Activated CD8-positive, alpha-beta T cell treated with anti-CD3 and anti-CD28 coated beads, Interleukin-2, amount 10 ng/mL, durations not matched to agents 7 days and 5 days (primary cell): ENCODE data around the gene TUBB4A. TPM values are rescaled to one million over a fixed set of nuclear protein-coding genes. Genes with fewer than 3 reads are reported as not detected.
A peak's percentile ranks its signal among the peaks of the same experiment; 100 is the strongest.

Experiments used
- ATAC-seq: fragments of 150-1000 bp; cut with Tn5 transposase; one replicate; pipeline ENCODE4 v1.10.0; 2021; ENCODE audit warnings: moderate library complexity
- CTCF ChIA-PET: fragments of 350-600 bp; sonication (Branson Sonifier 250); formaldehyde crosslinking; loops from one replicate; lab custom pipeline; 2021; ENCODE audit warnings: antibody characterized with exemption; lab: Charles Lee
- POLR2A ChIA-PET: fragments of 350-600 bp; sonication (Branson Sonifier 250); formaldehyde crosslinking; loops from one replicate; lab custom pipeline; 2021; ENCODE audit warnings: antibody characterized with exemption; lab: Charles Lee
- DNase-seq: peaks from one replicate; pipeline ENCODE4 v3.0.0-alpha.2; 2020
- H3K27ac Mint-ChIP-seq: one replicate; pipeline ENCODE4 v1.8.0; 2021; ENCODE audit warnings: mild to moderate bottlenecking, mixed read lengths
- H3K27me3 Mint-ChIP-seq: one replicate; pipeline ENCODE4 v1.8.0; 2021; ENCODE audit warnings: low read depth, mixed read lengths
- H3K36me3 Mint-ChIP-seq: one replicate; pipeline ENCODE4 v1.8.0; 2021; ENCODE audit warnings: low read depth, mixed read lengths
- H3K4me1 Mint-ChIP-seq: one replicate; pipeline ENCODE4 v1.8.0; 2021; ENCODE audit warnings: low read depth, mixed read lengths
- H3K4me3 Mint-ChIP-seq: one replicate; pipeline ENCODE4 v1.8.0; 2021; ENCODE audit warnings: mild to moderate bottlenecking, mixed read lengths
- H3K9me3 Mint-ChIP-seq: one replicate; pipeline ENCODE4 v1.8.0; 2022; ENCODE audit warnings: mixed read lengths; ENCODE audit not compliant: insufficient read depth
- total RNA-seq, 2 experiments: library from RNA; stranded (reverse); gene quantifications; one replicate each; pipeline ENCODE4 v1.2.3, GENCODE V29; 2021

The TUBB4A gene
- total RNA-seq, 2 experiments from 2014 or later: 6.6 to 6.9 TPM

GRCh38 chr19:6464070-6464873, 37.8 kb downstream of the TUBB4A start, which contains the start of gene CRB3:
Gene CRB3, plus strand, starts transcription at chr19:6464271. Its CDS starts 431 bp downstream, at chr19:6464702.
- Mint-ChIP-seq H3K4me3 (no peak within 1 kb of the TSS), H3K4me1 (peaks cover 16% of the 10 kb centered on the region), H3K27ac (no peak within 1 kb of the TSS), H3K9me3 (no peaks in the 10 kb centered on the region), H3K36me3 (peaks cover 7% of the 10 kb centered on the region), H3K27me3 (no peaks in the 10 kb centered on the region)
- no peak for ATAC-seq
- POLR2A ChIA-PET: interaction anchor here (3.2 kb wide), 1 partner anchor 17 kb away, joined by 15 read pairs; the partner anchor contains the start of gene DENND1C
- CTCF ChIA-PET: no interaction called here
- no peak for DNase-seq

GRCh38 chr19:6460099-6460884, 41.8 kb downstream of the TUBB4A start:
- Mint-ChIP-seq H3K4me1 (peaks cover 30% of the 10 kb centered on the region), H3K36me3 (peaks cover 17% of the 10 kb centered on the region), H3K4me3 (peak overlapping the region; percentile 94), H3K27me3 (no peaks in the 10 kb centered on the region), H3K27ac (peak overlapping the region; percentile 92), H3K9me3 (peaks cover 1% of the 10 kb centered on the region)
- DNase-seq: peak; percentile 98
- ATAC-seq: peak; percentile 92
- ChIA-PET CTCF (interaction anchor here (1.6 kb wide), 1 partner anchor 35 kb away, joined by 4 read pairs; no protein-coding TSS in a partner anchor), POLR2A (interaction anchor here (2.2 kb wide), 1 partner anchor 21 kb away, joined by 17 read pairs; the partner anchor contains the start of gene DENND1C)

GRCh38 chr19:6459262-6460098, 42.6 kb downstream of the TUBB4A start, which contains the start of gene SLC25A23:
Gene SLC25A23, minus strand, starts transcription at chr19:6459792. Its CDS starts 164 bp downstream, at chr19:6459628.
- peaks cover 25% of the 10 kb centered on the region for H3K36me3 Mint-ChIP-seq
- peak within 1 kb of the TSS; percentile 92 for H3K27ac Mint-ChIP-seq
- H3K4me1 Mint-ChIP-seq: peaks cover 27% of the 10 kb centered on the region
- peak within 1 kb of the TSS; percentile 94 for H3K4me3 Mint-ChIP-seq
- peak; percentile 70 for DNase-seq
- no peaks in the 10 kb centered on the region for H3K27me3 Mint-ChIP-seq
- ChIA-PET POLR2A (interaction anchor here (0.5 to 2.2 kb wide), 3 partner anchors 22 to 38 kb away, joined by 3 to 17 read pairs (median 4); partner anchors contain the start of gene DENND1C), CTCF (interaction anchor here (1.6 kb wide), 1 partner anchor 34 kb away, joined by 4 read pairs; no protein-coding TSS in a partner anchor)
- peaks cover 6% of the 10 kb centered on the region for H3K9me3 Mint-ChIP-seq
- peak; percentile 40 for ATAC-seq

- peaks cover 6% of the 10 kb centered on the region for H3K9me3 Mint-ChIP-seq
- ChIA-PET POLR2A (interaction anchor here (0.8 to 2.2 kb wide), 2 partner anchors 23 to 38 kb away, joined by 4 to 17 read pairs; partner anchors contain the start of gene DENND1C), CTCF (interaction anchor here (1.6 kb wide), 1 partner anchor 34 kb away, joined by 4 read pairs; no protein-coding TSS in a partner anchor)
- no peaks in the 10 kb centered on the region for H3K27me3 Mint-ChIP-seq
- no peak for DNase-seq
- H3K4me1 Mint-ChIP-seq: peaks cover 23% of the 10 kb centered on the region
- H3K27ac Mint-ChIP-seq: peak overlapping the region; percentile 58
- peaks cover 32% of the 10 kb centered on the region for H3K36me3 Mint-ChIP-seq
- H3K4me3 Mint-ChIP-seq: peak overlapping the region; percentile 77
- ATAC-seq: no peak
Measured at GRCh38 chr19:6458695-6459261, 43.3 kb downstream of the TUBB4A start.

- H3K27ac Mint-ChIP-seq: peak overlapping the region; percentile 58
- no peak for DNase-seq
- POLR2A ChIA-PET: interaction anchor here (2.2 kb wide), 1 partner anchor 24 kb away, joined by 17 read pairs; the partner anchor contains the start of gene DENND1C
- H3K9me3 Mint-ChIP-seq: peaks cover 10% of the 10 kb centered on the region
- no peak for ATAC-seq
- CTCF ChIA-PET: interaction anchor here (1.6 kb wide), 1 partner anchor 33 kb away, joined by 4 read pairs; no protein-coding TSS in a partner anchor
- H3K27me3 Mint-ChIP-seq: no peaks in the 10 kb centered on the region
- H3K4me1 Mint-ChIP-seq: peaks cover 23% of the 10 kb centered on the region
- peak overlapping the region; percentile 77 for H3K4me3 Mint-ChIP-seq
- peaks cover 37% of the 10 kb centered on the region for H3K36me3 Mint-ChIP-seq
Measured at GRCh38 chr19:6457958-6458694, 44.0 kb downstream of the TUBB4A start.

- Mint-ChIP-seq H3K9me3 (peaks cover 10% of the 10 kb centered on the region), H3K4me1 (peaks cover 20% of the 10 kb centered on the region), H3K36me3 (peaks cover 45% of the 10 kb centered on the region), H3K27me3 (no peaks in the 10 kb centered on the region), H3K27ac (no peak overlapping the region), H3K4me3 (no peak overlapping the region)
- no peak for ATAC-seq
- no peak for DNase-seq
- POLR2A ChIA-PET: no interaction called here
- CTCF ChIA-PET: no interaction called here
Measured at GRCh38 chr19:6455924-6456323, 46.2 kb downstream of the TUBB4A start.

- POLR2A ChIA-PET: interaction anchor here (0.5 kb wide), 1 partner anchor 32 kb away, joined by 3 read pairs; no protein-coding TSS in a partner anchor
- H3K9me3 Mint-ChIP-seq: peaks cover 10% of the 10 kb centered on the region
- no peak for ATAC-seq
- H3K27ac Mint-ChIP-seq: no peak overlapping the region
- CTCF ChIA-PET: no interaction called here
- H3K36me3 Mint-ChIP-seq: peaks cover 46% of the 10 kb centered on the region
- DNase-seq: no peak
- no peak overlapping the region for H3K4me3 Mint-ChIP-seq
- H3K4me1 Mint-ChIP-seq: peaks cover 13% of the 10 kb centered on the region
- H3K27me3 Mint-ChIP-seq: no peaks in the 10 kb centered on the region
Measured at GRCh38 chr19:6453951-6454565, 48.1 kb downstream of the TUBB4A start.

GRCh38 chr19:6452899-6453298, 49.2 kb downstream of the TUBB4A start:
- no peak for ATAC-seq
- no peaks in the 10 kb centered on the region for H3K27me3 Mint-ChIP-seq
- H3K36me3 Mint-ChIP-seq: peaks cover 46% of the 10 kb centered on the region
- no peak for DNase-seq
- no peak overlapping the region for H3K4me3 Mint-ChIP-seq
- ChIA-PET CTCF (no interaction called here), POLR2A (no interaction called here)
- peaks cover 3% of the 10 kb centered on the region for H3K4me1 Mint-ChIP-seq
- no peak overlapping the region for H3K27ac Mint-ChIP-seq
- H3K9me3 Mint-ChIP-seq: peaks cover 10% of the 10 kb centered on the region

- ATAC-seq: no peak
- Mint-ChIP-seq H3K4me3 (no peak overlapping the region), H3K9me3 (peaks cover 10% of the 10 kb centered on the region), H3K27ac (no peak overlapping the region), H3K4me1 (no peaks in the 10 kb centered on the region), H3K27me3 (no peaks in the 10 kb centered on the region), H3K36me3 (peaks cover 43% of the 10 kb centered on the region)
- ChIA-PET POLR2A (no interaction called here), CTCF (no interaction called here)
- DNase-seq: no peak
Measured at GRCh38 chr19:6452223-6452614, 49.9 kb downstream of the TUBB4A start.
